Natural killer cell (primary cell): Measurements from ENCODE around the gene LNPEP. TPM values are rescaled to one million over a fixed set of nuclear protein-coding genes. Genes with fewer than 3 reads are reported as not detected.
A peak's percentile ranks its signal among the peaks of the same experiment; 100 is the strongest.

ENCODE experiments used
- ATAC-seq, 3 donors: fragments of 150-1000 bp in 2 of 3; fragments of 200-7000 bp in 1 of 3; cut with Tn5 transposase; 1 replicate in 1 of 3; 2 replicates in 2 of 3; pipeline ENCODE4 v1.10.0; 2021; ENCODE audit warnings: mild to moderate bottlenecking in 2 of 3, moderate library complexity in 2 of 3
- DNase-seq, 2 donors: peaks; one replicate each; pipeline versions ENCODE4 v3.0.0 to v3.0.0-alpha.2; 2013 to 2021; ENCODE audit warnings: mixed read lengths in 1 of 2
- H3K27ac ChIP-seq: one replicate; pipeline ENCODE4 v1.5.1; 2013; ENCODE audit warnings: mild to moderate bottlenecking, low read length
- H3K27me3 ChIP-seq: one replicate; pipeline ENCODE4 v1.6.1; 2013; ENCODE audit warnings: low read length; ENCODE audit not compliant: control insufficient read depth, insufficient read depth
- H3K36me3 ChIP-seq: one replicate; pipeline ENCODE4 v1.6.1; 2013; ENCODE audit warnings: low read length; ENCODE audit not compliant: control insufficient read depth, insufficient read depth
- H3K4me1 ChIP-seq: one replicate; pipeline ENCODE4 v1.6.1; 2013; ENCODE audit warnings: low read length; ENCODE audit not compliant: control insufficient read depth, insufficient read depth
- H3K4me3 ChIP-seq: one replicate; pipeline ENCODE4 v1.5.1; 2013; ENCODE audit warnings: low read length
- H3K9me3 ChIP-seq: one replicate; pipeline ENCODE4 v1.6.1; 2013; ENCODE audit warnings: low read length; ENCODE audit not compliant: control insufficient read depth, insufficient read depth
- H3K27ac Mint-ChIP-seq, 2 donors: one replicate each; pipeline ENCODE4 v1.8.0; 2022; ENCODE audit warnings: mild to moderate bottlenecking in 2 of 2, mixed read lengths in 2 of 2, moderate library complexity in 1 of 2
- H3K27me3 Mint-ChIP-seq, 2 donors: one replicate each; pipeline ENCODE4 v1.8.0; 2022; ENCODE audit warnings: low read depth in 2 of 2, mixed read lengths in 2 of 2
- H3K36me3 Mint-ChIP-seq: one replicate; pipeline ENCODE4 v1.8.0; 2022; ENCODE audit warnings: mixed read lengths
- H3K4me1 Mint-ChIP-seq, 2 donors: one replicate each; pipeline ENCODE4 v1.8.0; 2022; ENCODE audit warnings: mixed read lengths in 2 of 2
- H3K4me3 Mint-ChIP-seq: one replicate; pipeline ENCODE4 v1.8.0; 2022; ENCODE audit warnings: mild to moderate bottlenecking, moderate library complexity, mixed read lengths
- H3K9me3 Mint-ChIP-seq, 2 donors: one replicate each; pipeline ENCODE4 v1.8.0; 2022; ENCODE audit warnings: mixed read lengths in 2 of 2
- WGBS: methylation state at CpG from one replicate; pipeline ENCODE4 v1.1.7; 2013; ENCODE audit warnings: missing lambda C conversion rate; ENCODE audit not compliant: insufficient coverage; 5-methylcytosine and 5-hydroxymethylcytosine counted together
- intact Hi-C: fragments of 100-400 bp; cut with micrococcal nuclease; formaldehyde crosslinking; loops from one replicate; pipeline ENCODE4 v1.14.2; 2022
- total RNA-seq, 4 donors: library from RNA; stranded (reverse); fragments of 120-200 nt in 1 of 4; gene quantifications; one replicate each; pipeline versions ENCODE4 v1.2.3 to v1.2.4, GENCODE V29; 2013 to 2022
- TF ChIP-seq, protein P1 (sequence below): fragments of 200-600 bp; IDR thresholded peaks from one replicate; pipeline ENCODE4 v1.8.0; 2022; ENCODE audit warnings: antibody characterized with exemption

LNPEP gene
- total RNA-seq, 3 donors from 2014 or later (not counting 1 experiment from before 2014, with no cell fraction given) = 126 to 162 (median 135) TPM

DNA sequence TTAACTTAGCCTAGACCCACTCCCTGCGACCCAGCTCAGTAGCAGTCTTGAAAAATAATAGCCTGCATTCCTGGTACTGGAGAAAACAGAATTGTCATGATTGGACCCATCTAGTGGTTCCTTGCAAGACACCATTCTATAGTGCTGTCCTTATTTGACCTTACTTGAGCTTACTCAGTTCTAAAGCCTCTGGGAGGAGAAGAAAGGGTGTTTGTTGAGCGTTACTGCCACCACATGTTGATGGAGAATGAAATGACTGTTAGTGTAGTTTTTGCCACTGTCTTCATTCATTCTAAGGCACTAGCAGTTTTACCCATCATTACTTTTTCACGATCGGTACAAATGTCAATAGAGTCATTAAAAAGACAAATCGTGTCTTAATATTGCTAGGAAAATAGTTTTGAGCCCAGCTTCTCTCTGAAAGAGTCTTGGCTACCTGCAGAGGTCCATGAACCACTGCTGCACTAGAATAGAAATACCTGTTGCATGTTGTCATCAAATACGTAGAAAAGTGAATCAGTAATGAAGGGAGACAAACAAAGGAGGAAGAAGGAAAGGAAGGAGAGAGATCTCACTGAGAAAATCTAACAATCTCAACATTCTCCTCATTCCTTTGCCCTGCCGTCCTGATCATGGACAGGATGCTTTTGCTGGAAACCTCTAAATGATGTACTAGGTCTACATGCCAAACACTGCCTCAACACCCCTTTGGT, 110.5 kb downstream of the LNPEP start:
- no peak for ATAC-seq
- no peak overlapping the region for H3K27ac Mint-ChIP-seq
- TF ChIP-seq, protein P1, sequence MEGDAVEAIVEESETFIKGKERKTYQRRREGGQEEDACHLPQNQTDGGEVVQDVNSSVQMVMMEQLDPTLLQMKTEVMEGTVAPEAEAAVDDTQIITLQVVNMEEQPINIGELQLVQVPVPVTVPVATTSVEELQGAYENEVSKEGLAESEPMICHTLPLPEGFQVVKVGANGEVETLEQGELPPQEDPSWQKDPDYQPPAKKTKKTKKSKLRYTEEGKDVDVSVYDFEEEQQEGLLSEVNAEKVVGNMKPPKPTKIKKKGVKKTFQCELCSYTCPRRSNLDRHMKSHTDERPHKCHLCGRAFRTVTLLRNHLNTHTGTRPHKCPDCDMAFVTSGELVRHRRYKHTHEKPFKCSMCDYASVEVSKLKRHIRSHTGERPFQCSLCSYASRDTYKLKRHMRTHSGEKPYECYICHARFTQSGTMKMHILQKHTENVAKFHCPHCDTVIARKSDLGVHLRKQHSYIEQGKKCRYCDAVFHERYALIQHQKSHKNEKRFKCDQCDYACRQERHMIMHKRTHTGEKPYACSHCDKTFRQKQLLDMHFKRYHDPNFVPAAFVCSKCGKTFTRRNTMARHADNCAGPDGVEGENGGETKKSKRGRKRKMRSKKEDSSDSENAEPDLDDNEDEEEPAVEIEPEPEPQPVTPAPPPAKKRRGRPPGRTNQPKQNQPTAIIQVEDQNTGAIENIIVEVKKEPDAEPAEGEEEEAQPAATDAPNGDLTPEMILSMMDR = no peak

DNA sequence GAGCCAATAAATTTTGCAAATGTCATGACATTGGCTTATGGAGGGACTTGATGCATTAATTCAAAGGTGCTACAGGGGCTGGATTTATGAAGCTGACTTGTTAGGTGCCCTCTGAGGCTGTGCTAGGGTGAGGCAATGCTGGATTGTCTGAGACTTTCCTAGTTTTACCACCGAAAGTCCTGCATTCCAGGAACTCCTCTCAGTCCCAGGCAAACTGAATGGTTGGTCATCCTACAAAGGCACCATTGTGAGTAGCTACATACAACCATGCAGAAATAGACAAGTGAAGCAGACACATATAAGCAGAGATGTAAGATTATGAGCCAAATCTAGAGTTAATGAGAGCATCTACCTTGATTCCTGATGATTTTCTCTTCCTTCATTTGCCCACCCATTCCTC, 111.2 kb downstream of the LNPEP start:
- no peaks in the 10 kb centered on the region for H3K27me3 ChIP-seq
- intact Hi-C loops = no loop called here
- DNase-seq = no peak
- no peaks in the 10 kb centered on the region for H3K9me3 ChIP-seq
- H3K27ac ChIP-seq = no peak overlapping the region
- Mint-ChIP-seq H3K4me3 (no peak overlapping the region), H3K9me3 (no peaks in the 10 kb centered on the region), H3K27me3 (peaks cover 5 to 12% of the 10 kb centered on the region in 2 donors), H3K4me1 (no peaks in the 10 kb centered on the region), H3K36me3 (no peaks in the 10 kb centered on the region), H3K27ac (no peak overlapping the region)
- H3K4me3 ChIP-seq = no peak overlapping the region
- no peaks in the 10 kb centered on the region for H3K36me3 ChIP-seq
- TF ChIP-seq, protein P1 = no peak
- H3K4me1 ChIP-seq = no peaks in the 10 kb centered on the region
- no peak for ATAC-seq
- 93% methylated on average over 1 of the region's 1 CpG for WGBS

More for the DNA sequence above, 110.5 kb downstream of the LNPEP start:
- H3K27me3 Mint-ChIP-seq = peaks cover 5 to 12% of the 10 kb centered on the region in 2 donors
- no peak overlapping the region for H3K4me3 ChIP-seq
- WGBS = 87% methylated on average over 7 of the region's 7 CpGs
- no peaks in the 10 kb centered on the region for H3K27me3 ChIP-seq
- H3K4me3 Mint-ChIP-seq = no peak overlapping the region
- no peaks in the 10 kb centered on the region for H3K9me3 ChIP-seq
- intact Hi-C loops = no loop called here
- H3K27ac ChIP-seq = no peak overlapping the region
- DNase-seq = peak in 1 of 2 donors; percentile 10
- no peaks in the 10 kb centered on the region for H3K4me1 ChIP-seq
- no peaks in the 10 kb centered on the region for H3K36me3 ChIP-seq
- no peaks in the 10 kb centered on the region for H3K9me3 Mint-ChIP-seq
- no peaks in the 10 kb centered on the region for H3K4me1 Mint-ChIP-seq
- no peaks in the 10 kb centered on the region for H3K36me3 Mint-ChIP-seq

DNA sequence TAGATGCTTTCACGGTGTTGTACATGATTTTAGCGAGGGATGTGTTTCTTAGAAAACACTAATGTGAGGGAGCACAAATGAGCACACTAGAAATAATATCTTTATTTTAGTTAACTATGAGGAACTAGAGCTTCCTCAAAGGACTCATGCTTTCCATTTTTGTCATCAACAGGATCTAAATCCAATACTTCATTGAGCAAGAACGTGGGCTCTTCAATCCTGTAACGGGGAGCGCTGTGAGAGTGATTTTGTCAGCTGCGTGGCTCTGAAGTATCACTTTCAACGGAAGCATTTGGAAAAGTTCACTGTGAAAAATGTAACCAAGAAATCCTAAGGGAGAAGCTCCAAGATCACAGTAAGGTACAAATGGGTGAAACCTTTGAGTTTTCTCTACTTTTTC, 113.3 kb downstream of the LNPEP start:
- no peaks in the 10 kb centered on the region for H3K9me3 ChIP-seq
- ATAC-seq = no peak

More for the DNA sequence above, 113.3 kb downstream of the LNPEP start:
- no peak for DNase-seq
- WGBS = 50% methylated on average over 5 of the region's 7 CpGs
- no peak overlapping the region for H3K27ac Mint-ChIP-seq
- TF ChIP-seq, protein P1 = no peak
- Histone ChIP-seq H3K27me3 (no peaks in the 10 kb centered on the region), H3K27ac (no peak overlapping the region), H3K4me3 (no peak overlapping the region), H3K36me3 (no peaks in the 10 kb centered on the region), H3K4me1 (no peaks in the 10 kb centered on the region)
- peaks cover 11 to 17% of the 10 kb centered on the region in 2 donors for H3K27me3 Mint-ChIP-seq
- intact Hi-C loops = no loop called here
- H3K9me3 Mint-ChIP-seq = no peaks in the 10 kb centered on the region
- no peaks in the 10 kb centered on the region for H3K36me3 Mint-ChIP-seq
- no peaks in the 10 kb centered on the region for H3K4me1 Mint-ChIP-seq
- no peak overlapping the region for H3K4me3 Mint-ChIP-seq
